PFSK-1 (cell line): ENCODE results near the gene STIM2.

ENCODE experiments used
- FOXP2 ChIP-seq: optimal IDR thresholded peaks from 2 replicates; pipeline ENCODE3; 2011; ENCODE audit warnings: borderline replicate concordance, control low read depth, inconsistent platforms; ENCODE audit not compliant: insufficient read depth; ENCODE audit errors: extremely low read length, extremely low read depth
- POLR2AphosphoS5 ChIP-seq: IDR thresholded peaks from 2 replicates; pipeline ENCODE4 v1.6.1; 2012; ENCODE audit warnings: low read depth, mild to moderate bottlenecking, control low read depth, low read length, moderate library complexity
- TAF1 ChIP-seq: IDR thresholded peaks from 2 replicates; pipeline ENCODE4 v1.6.1; 2012; ENCODE audit warnings: low read length, control low read depth, borderline replicate concordance; ENCODE audit not compliant: insufficient read depth

GRCh38 chr4:26884486-26884988, 23.9 kb downstream of the STIM2 start:
- no peak for TF ChIP-seq POLR2AphosphoS5
- TF ChIP-seq FOXP2 = no peak
- TF ChIP-seq TAF1 = no peak
